HL-60 (cell line): Measurements from ENCODE around the gene PIP5K1A.

Experiments
- DNase-seq, 2 experiments: peaks; one replicate each; pipeline ENCODE4 v3.0.0-alpha.2; 2010 to 2020; ENCODE audit warnings: low read depth in 1 of 2, low spot score in 1 of 2
- H3K27ac ChIP-seq: fragments of 250-450 bp; sonication (Bioruptor Pico); replicated peaks from 2 replicates; pipeline ENCODE4 v1.5.1; 2020; ENCODE audit warnings: mild to moderate bottlenecking, moderate library complexity
- H3K27me3 ChIP-seq: fragments of 250-450 bp; sonication (Bioruptor Pico); 2 replicates; pipeline ENCODE4 v1.5.1; 2021; ENCODE audit warnings: mild to moderate bottlenecking, moderate library complexity; ENCODE audit not compliant: insufficient read depth, poor library complexity, severe bottlenecking
- H3K4me3 ChIP-seq: replicated peaks from 2 replicates; pipeline ENCODE4 v1.5.1; 2011; ENCODE audit warnings: mild to moderate bottlenecking, control low read depth, low read length; ENCODE audit not compliant: insufficient read depth
- GABPA ChIP-seq: IDR thresholded peaks from 2 replicates; pipeline ENCODE4 v1.6.1; 2012; ENCODE audit warnings: low read depth
- POLR2AphosphoS5 ChIP-seq: IDR thresholded peaks from 2 replicates; pipeline ENCODE4 v1.6.1; 2012; ENCODE audit warnings: low read depth
- SPI1 ChIP-seq: IDR thresholded peaks from 2 replicates; pipeline ENCODE4 v1.6.1; 2012; ENCODE audit warnings: low read depth, mild to moderate bottlenecking, borderline replicate concordance
- TF ChIP-seq, protein P1 (sequence below): IDR thresholded peaks from one replicate; pipeline ENCODE4 v1.5.1; 2011; ENCODE audit warnings: low read length, control low read depth, inconsistent platforms; ENCODE audit not compliant: insufficient read depth
- TF ChIP-seq, protein P2 (sequence below): IDR thresholded peaks from 2 replicates; pipeline ENCODE4 v1.6.1; 2012; ENCODE audit warnings: low read depth; ENCODE audit not compliant: insufficient replicate concordance

The PIP5K1A gene

DNA sequence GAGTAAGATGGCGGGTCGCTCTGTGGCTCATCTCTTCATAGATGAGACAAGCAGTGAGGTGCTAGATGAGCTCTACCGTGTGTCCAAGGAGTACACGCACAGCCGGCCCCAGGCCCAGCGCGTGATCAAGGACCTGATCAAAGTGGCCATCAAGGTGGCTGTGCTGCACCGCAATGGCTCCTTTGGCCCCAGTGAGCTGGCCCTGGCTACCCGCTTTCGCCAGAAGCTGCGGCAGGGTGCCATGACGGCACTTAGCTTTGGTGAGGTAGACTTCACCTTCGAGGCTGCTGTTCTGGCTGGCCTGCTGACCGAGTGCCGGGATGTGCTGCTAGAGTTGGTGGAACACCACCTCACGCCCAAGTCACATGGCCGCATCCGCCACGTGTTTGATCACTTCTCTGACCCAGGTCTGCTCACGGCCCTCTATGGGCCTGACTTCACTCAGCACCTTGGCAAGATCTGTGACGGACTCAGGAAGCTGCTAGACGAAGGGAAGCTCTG is 39.6 kb upstream of the PIP5K1A start:
- TF ChIP-seq, protein P1, sequence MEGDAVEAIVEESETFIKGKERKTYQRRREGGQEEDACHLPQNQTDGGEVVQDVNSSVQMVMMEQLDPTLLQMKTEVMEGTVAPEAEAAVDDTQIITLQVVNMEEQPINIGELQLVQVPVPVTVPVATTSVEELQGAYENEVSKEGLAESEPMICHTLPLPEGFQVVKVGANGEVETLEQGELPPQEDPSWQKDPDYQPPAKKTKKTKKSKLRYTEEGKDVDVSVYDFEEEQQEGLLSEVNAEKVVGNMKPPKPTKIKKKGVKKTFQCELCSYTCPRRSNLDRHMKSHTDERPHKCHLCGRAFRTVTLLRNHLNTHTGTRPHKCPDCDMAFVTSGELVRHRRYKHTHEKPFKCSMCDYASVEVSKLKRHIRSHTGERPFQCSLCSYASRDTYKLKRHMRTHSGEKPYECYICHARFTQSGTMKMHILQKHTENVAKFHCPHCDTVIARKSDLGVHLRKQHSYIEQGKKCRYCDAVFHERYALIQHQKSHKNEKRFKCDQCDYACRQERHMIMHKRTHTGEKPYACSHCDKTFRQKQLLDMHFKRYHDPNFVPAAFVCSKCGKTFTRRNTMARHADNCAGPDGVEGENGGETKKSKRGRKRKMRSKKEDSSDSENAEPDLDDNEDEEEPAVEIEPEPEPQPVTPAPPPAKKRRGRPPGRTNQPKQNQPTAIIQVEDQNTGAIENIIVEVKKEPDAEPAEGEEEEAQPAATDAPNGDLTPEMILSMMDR, result no peak
- TF ChIP-seq, protein P2, sequence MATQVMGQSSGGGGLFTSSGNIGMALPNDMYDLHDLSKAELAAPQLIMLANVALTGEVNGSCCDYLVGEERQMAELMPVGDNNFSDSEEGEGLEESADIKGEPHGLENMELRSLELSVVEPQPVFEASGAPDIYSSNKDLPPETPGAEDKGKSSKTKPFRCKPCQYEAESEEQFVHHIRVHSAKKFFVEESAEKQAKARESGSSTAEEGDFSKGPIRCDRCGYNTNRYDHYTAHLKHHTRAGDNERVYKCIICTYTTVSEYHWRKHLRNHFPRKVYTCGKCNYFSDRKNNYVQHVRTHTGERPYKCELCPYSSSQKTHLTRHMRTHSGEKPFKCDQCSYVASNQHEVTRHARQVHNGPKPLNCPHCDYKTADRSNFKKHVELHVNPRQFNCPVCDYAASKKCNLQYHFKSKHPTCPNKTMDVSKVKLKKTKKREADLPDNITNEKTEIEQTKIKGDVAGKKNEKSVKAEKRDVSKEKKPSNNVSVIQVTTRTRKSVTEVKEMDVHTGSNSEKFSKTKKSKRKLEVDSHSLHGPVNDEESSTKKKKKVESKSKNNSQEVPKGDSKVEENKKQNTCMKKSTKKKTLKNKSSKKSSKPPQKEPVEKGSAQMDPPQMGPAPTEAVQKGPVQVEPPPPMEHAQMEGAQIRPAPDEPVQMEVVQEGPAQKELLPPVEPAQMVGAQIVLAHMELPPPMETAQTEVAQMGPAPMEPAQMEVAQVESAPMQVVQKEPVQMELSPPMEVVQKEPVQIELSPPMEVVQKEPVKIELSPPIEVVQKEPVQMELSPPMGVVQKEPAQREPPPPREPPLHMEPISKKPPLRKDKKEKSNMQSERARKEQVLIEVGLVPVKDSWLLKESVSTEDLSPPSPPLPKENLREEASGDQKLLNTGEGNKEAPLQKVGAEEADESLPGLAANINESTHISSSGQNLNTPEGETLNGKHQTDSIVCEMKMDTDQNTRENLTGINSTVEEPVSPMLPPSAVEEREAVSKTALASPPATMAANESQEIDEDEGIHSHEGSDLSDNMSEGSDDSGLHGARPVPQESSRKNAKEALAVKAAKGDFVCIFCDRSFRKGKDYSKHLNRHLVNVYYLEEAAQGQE, result no peak
- TF ChIP-seq SPI1 (no peak), GABPA (no peak), POLR2AphosphoS5 (no peak)
- H3K4me3 ChIP-seq, result no peak overlapping the region; the same call in 1 of the 2 replicates
- peak in 1 of 2 experiments; percentile 59 for DNase-seq
- peak overlapping the region; percentile 84 for H3K27ac ChIP-seq
- H3K27me3 ChIP-seq, result no peaks in the 10 kb centered on the region

DNA sequence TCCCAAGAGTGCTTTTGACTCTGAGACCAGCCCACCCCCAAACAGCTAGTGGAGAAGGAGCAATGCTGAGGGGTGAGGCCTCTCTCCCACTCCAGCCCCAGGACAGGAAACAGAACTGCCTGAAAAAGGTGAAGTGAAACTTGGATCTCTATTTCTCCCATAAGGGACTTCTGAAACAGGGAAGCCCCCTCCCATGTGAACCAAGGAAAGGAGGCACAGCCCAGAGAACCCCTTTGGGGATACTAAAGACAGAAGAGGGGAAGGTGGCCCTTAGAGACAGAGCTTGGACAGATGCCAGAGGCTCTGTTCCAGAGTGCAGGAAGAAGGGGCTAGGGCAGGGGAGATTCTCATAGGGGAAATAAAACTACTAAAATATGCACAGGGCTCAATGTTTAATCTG is 39.0 kb upstream of the PIP5K1A start:
- H3K4me3 ChIP-seq, result no peak overlapping the region
- TF ChIP-seq POLR2AphosphoS5, result no peak
- TF ChIP-seq SPI1, result no peak
- TF ChIP-seq, protein P2, result no peak
- TF ChIP-seq GABPA, result no peak
- TF ChIP-seq, protein P1, result no peak
- H3K27me3 ChIP-seq, result no peaks in the 10 kb centered on the region
- no peak for DNase-seq
- H3K27ac ChIP-seq, result peak overlapping the region; percentile 84

DNA sequence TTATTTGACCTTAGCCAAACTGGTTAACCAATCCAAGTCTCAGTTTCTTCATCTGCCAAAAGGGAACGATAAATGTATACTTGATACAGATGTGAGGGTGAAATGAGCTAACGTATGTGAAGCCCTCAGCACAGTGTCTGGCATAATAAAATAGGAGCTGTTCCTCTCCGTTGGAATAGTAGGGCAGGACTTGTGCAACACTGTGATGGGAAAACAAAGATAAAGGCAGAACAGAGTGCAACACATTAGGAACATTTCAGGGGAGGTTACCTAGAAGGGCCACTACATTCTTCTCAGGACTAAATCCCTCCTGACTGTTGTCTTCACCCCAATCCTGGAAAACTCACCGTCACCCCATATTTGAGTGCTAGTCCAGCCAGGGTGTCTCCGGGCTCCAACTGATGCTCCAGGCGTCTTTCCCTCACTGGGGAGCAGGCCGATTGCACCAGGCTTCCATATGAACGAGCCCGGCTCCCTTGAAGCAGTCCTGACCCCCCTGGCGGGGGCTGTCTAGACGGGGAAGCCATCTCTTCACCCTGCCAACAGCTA is 33.5 kb upstream of the PIP5K1A start:
- TF ChIP-seq, protein P2, result no peak
- TF ChIP-seq GABPA, result no peak
- no peak for TF ChIP-seq SPI1
- no peak for TF ChIP-seq POLR2AphosphoS5
- TF ChIP-seq, protein P1, result no peak
- DNase-seq, result no peak
- peak overlapping the region; percentile 46 for H3K4me3 ChIP-seq
- H3K27ac ChIP-seq, result no peak overlapping the region
- no peaks in the 10 kb centered on the region for H3K27me3 ChIP-seq
